Thoracic aorta (tissue), 2 donors: ENCODE results near the gene LTBR. TPM values are rescaled to one million over a fixed set of nuclear protein-coding genes. Genes with fewer than 3 reads are reported as not detected.

Experiments
- ATAC-seq: fragments of 150-250 bp; one replicate; pipeline ENCODE4 v1.8.0; 2017; ENCODE audit warnings: low read depth; ENCODE audit not compliant: insufficient number of reproducible peaks, low FRiP score
- DNase-seq: peaks from one replicate; pipeline ENCODE4 v3.0.0-alpha.2; 2020; ENCODE audit warnings: low spot score
- H3K27ac ChIP-seq, 2 donors: fragments of 200-600 bp; sonication (generic); 1 replicate in 1 of 2; 2 replicates in 1 of 2; pipeline ENCODE4 v1.5.1; 2016; ENCODE audit warnings: mild to moderate bottlenecking in 2 of 2, moderate library complexity in 2 of 2
- H3K27me3 ChIP-seq: fragments of 200-600 bp; sonication (generic); replicated peaks from 2 replicates; pipeline ENCODE4 v1.6.0; 2016; ENCODE audit warnings: mild to moderate bottlenecking; ENCODE audit not compliant: insufficient read depth
- H3K36me3 ChIP-seq: fragments of 200-600 bp; sonication (generic); one replicate; pipeline ENCODE4 v1.5.1; 2016
- H3K4me1 ChIP-seq, 2 donors: fragments of 200-600 bp; sonication (generic); 1 replicate in 1 of 2; 2 replicates in 1 of 2; pipeline versions ENCODE4 v1.5.1 to v1.6.0; 2016; ENCODE audit warnings: low read depth in 2 of 2, mild to moderate bottlenecking in 1 of 2; ENCODE audit not compliant: control insufficient read depth in 1 of 2
- H3K4me3 ChIP-seq: fragments of 200-600 bp; sonication (generic); 2 replicates; pipeline ENCODE4 v1.5.1; 2016; ENCODE audit warnings: mild to moderate bottlenecking
- H3K9me3 ChIP-seq: fragments of 200-600 bp; sonication (generic); 2 replicates; pipeline ENCODE4 v1.5.1; 2016
- CTCF ChIP-seq: fragments of 200-600 bp; sonication (generic); IDR thresholded peaks from one replicate; pipeline ENCODE4 v1.5.1; 2019; ENCODE audit warnings: antibody characterized with exemption
- total RNA-seq, 2 donors: library from RNA; depleted of rRNA; stranded (reverse); fragments of >200 nt; gene quantifications; one replicate each; pipeline versions ENCODE4 v1.1.0 to v1.2.3, GENCODE V29; 2016

LTBR gene
- total RNA-seq, 2 donors from 2014 or later, result 176 to 217 TPM

GRCh38 chr12:6355491-6356373, 28.2 kb upstream of the LTBR start:
- Histone ChIP-seq H3K27me3 (no peaks in the 10 kb centered on the region), H3K36me3 (no peaks in the 10 kb centered on the region), H3K9me3 (no peaks in the 10 kb centered on the region), H3K4me3 (no peak overlapping the region), H3K4me1 (peaks cover 4 to 5% of the 10 kb centered on the region in 2 donors), H3K27ac (no peak overlapping the region)
- no peak for TF ChIP-seq CTCF
- ATAC-seq, result no peak
- DNase-seq, result no peak

- ATAC-seq (no peak), DNase-seq (no peak)
- Histone ChIP-seq H3K4me1 (peaks cover 6 to 7% of the 10 kb centered on the region in 2 donors), H3K36me3 (no peaks in the 10 kb centered on the region), H3K27me3 (no peaks in the 10 kb centered on the region), H3K9me3 (no peaks in the 10 kb centered on the region), H3K4me3 (no peak overlapping the region), H3K27ac (no peak overlapping the region)
- no peak for TF ChIP-seq CTCF
These were observed 27.6 kb upstream of the LTBR start for GRCh38 chr12:6356374-6356820.

- no peaks in the 10 kb centered on the region for H3K9me3 ChIP-seq
- ATAC-seq, result no peak
These were observed 25.1 kb upstream of the LTBR start for GRCh38 chr12:6358881-6359280.

DNA sequence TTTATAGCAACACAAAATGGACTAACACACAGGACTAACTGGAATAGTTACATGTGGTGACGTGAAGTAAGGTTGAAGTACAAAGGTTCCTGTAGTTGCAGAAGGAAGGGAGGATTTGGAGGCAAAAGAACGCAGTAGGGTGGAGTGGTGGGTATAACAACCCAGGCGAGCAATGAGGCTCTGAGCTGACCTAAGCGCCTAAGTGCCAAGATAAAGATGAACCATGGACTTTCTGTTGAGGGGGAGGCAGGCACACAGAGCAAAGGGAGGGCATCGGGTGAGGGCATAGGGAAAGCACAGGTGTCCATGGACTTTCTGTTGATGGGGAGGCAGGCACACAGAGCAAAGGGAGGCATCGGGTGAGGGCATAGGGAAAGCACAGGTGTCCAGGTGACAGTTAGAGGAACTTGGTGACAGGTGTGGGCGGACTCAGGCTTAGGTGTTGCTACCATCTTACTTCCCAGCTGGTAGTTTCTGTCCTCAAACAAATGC, 23.8 kb upstream of the LTBR start:
- no peak overlapping the region for H3K27ac ChIP-seq
- no peaks in the 10 kb centered on the region for H3K9me3 ChIP-seq
- no peaks in the 10 kb centered on the region for H3K36me3 ChIP-seq
- TF ChIP-seq CTCF, result no peak
- no peak overlapping the region for H3K4me3 ChIP-seq
- peaks cover 7 to 8% of the 10 kb centered on the region in 2 donors for H3K4me1 ChIP-seq
- DNase-seq (no peak), ATAC-seq (no peak)
- no peaks in the 10 kb centered on the region for H3K27me3 ChIP-seq

More at GRCh38 chr12:6358881-6359280, 25.1 kb upstream of the LTBR start:
- Histone ChIP-seq H3K4me3 (no peak overlapping the region), H3K27me3 (no peaks in the 10 kb centered on the region), H3K4me1 (peaks cover 7 to 8% of the 10 kb centered on the region in 2 donors), H3K27ac (no peak overlapping the region), H3K36me3 (no peaks in the 10 kb centered on the region)
- no peak for TF ChIP-seq CTCF
- DNase-seq, result no peak

DNA sequence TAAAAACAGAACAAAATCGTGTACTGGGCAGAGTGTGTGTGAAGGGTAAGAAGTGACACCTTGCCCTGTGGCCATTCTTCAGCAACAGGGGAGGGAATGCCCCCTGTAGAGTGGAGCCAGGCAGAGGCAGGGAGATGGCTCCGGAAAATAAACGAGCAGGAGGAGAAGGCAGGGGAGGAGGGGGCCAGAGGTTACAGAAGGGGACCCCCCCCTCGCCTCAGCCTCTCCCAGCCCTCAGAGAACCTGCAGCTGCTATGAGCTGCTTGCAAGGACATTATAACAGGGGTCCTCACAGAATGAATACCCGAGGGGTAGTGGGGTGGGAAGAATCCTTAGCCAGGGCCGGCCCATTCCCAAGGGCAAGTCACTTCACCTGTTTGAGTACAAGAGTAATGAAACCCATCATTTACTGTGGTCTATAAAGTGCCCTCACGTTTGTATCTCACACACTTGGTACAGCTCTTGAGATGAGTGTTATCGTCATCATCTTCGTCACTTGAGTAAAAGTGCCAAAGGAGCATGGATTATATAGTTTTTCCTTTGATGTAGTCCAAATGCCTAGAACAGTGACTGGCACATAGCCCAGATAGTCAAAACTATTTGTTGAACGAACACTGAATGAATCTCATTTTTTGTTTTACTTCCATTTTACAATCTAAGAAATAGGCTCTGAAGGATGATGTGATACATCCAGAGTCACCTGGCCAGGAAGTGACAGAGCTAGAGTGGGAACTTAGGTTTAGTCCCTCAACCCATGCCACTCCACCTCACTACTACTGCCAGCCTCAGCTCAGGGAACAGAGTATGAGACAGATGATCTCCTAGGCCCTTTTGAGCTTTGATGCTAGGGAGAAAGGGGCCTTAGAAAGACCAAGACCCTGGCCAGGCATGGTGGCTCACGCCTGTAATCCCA, 23.1 kb upstream of the LTBR start:
- H3K4me3 ChIP-seq, result no peak overlapping the region
- no peaks in the 10 kb centered on the region for H3K9me3 ChIP-seq
- H3K27me3 ChIP-seq, result no peaks in the 10 kb centered on the region
- H3K27ac ChIP-seq, result no peak overlapping the region
- H3K4me1 ChIP-seq, result peaks cover 7 to 8% of the 10 kb centered on the region in 2 donors
- no peak for TF ChIP-seq CTCF
- ATAC-seq (no peak), DNase-seq (no peak)
- H3K36me3 ChIP-seq, result no peaks in the 10 kb centered on the region
